Measurements from ENCODE around the gene PCNX2. TPM values are rescaled to one million over a fixed set of nuclear protein-coding genes. Genes with fewer than 3 reads are reported as not detected.

The PCNX2 gene
- total RNA-seq, 1 experiment from 2014 or later, result 50.8 TPM

GRCh38 chr1:233121947-233122559, 173.5 kb downstream of the PCNX2 start:
- no peak for ATAC-seq
- TF ChIP-seq, protein P1, sequence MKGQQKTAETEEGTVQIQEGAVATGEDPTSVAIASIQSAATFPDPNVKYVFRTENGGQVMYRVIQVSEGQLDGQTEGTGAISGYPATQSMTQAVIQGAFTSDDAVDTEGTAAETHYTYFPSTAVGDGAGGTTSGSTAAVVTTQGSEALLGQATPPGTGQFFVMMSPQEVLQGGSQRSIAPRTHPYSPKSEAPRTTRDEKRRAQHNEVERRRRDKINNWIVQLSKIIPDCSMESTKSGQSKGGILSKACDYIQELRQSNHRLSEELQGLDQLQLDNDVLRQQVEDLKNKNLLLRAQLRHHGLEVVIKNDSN (CRISPR knock-in tag; IDR thresholded peaks at IDR 0.05), result no peak
- TF ChIP-seq JAZF1 (CRISPR knock-in tag; IDR thresholded peaks at IDR 0.05) (no peak), MAX (CRISPR knock-in tag; IDR thresholded peaks at IDR 0.05) (no peak), JUN (CRISPR knock-in tag; IDR thresholded peaks at IDR 0.05) (no peak), CREB1 (CRISPR knock-in tag; IDR thresholded peaks at IDR 0.05) (no peak), TEAD1 (CRISPR knock-in tag; IDR thresholded peaks at IDR 0.05) (no peak), ZNF219 (CRISPR knock-in tag; IDR thresholded peaks at IDR 0.05; ENCODE audit: borderline replicate concordance) (no peak), ATF2 (CRISPR knock-in tag; IDR thresholded peaks at IDR 0.05; ENCODE audit: borderline replicate concordance, low read depth) (no peak), GRHL2 (CRISPR knock-in tag; IDR thresholded peaks at IDR 0.05; ENCODE audit: insufficient replicate concordance, severe bottlenecking) (no peak), FOXK1 (CRISPR knock-in tag; IDR thresholded peaks at IDR 0.05) (no peak), ZNF396 (CRISPR knock-in tag; IDR thresholded peaks at IDR 0.05; ENCODE audit: borderline replicate concordance) (no peak), NR2C2 (CRISPR knock-in tag; IDR thresholded peaks at IDR 0.05) (no peak), ZNF138 (CRISPR knock-in tag; conservative IDR thresholded peaks at IDR 0.05) (no peak)
- TF ChIP-seq, protein P2, sequence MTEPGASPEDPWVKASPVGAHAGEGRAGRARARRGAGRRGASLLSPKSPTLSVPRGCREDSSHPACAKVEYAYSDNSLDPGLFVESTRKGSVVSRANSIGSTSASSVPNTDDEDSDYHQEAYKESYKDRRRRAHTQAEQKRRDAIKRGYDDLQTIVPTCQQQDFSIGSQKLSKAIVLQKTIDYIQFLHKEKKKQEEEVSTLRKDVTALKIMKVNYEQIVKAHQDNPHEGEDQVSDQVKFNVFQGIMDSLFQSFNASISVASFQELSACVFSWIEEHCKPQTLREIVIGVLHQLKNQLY (CRISPR knock-in tag; IDR thresholded peaks at IDR 0.05), result no peak
- Mint-ChIP-seq H3K4me1 (no peaks in the 10 kb centered on the region), H3K36me3 (peaks cover 53% of the 10 kb centered on the region), H3K27me3 (ENCODE audit: low read depth) (no peaks in the 10 kb centered on the region), H3K9me3 (no peaks in the 10 kb centered on the region), H3K27ac (no peak overlapping the region), H3K4me3 (no peak overlapping the region)
- DNase-seq (ENCODE audit: low spot score), result no peak
- POLR2A ChIA-PET, result no interaction called here
- CTCF ChIA-PET, result no interaction called here

GRCh38 chr1:233114860-233115259, 180.7 kb downstream of the PCNX2 start:
- no peaks in the 10 kb centered on the region for H3K27me3 Mint-ChIP-seq (ENCODE audit: low read depth)
- TF ChIP-seq, protein P3, sequence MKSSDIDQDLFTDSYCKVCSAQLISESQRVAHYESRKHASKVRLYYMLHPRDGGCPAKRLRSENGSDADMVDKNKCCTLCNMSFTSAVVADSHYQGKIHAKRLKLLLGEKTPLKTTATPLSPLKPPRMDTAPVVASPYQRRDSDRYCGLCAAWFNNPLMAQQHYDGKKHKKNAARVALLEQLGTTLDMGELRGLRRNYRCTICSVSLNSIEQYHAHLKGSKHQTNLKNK (CRISPR knock-in tag; IDR thresholded peaks at IDR 0.05), result no peak
- TF ChIP-seq, protein P4, sequence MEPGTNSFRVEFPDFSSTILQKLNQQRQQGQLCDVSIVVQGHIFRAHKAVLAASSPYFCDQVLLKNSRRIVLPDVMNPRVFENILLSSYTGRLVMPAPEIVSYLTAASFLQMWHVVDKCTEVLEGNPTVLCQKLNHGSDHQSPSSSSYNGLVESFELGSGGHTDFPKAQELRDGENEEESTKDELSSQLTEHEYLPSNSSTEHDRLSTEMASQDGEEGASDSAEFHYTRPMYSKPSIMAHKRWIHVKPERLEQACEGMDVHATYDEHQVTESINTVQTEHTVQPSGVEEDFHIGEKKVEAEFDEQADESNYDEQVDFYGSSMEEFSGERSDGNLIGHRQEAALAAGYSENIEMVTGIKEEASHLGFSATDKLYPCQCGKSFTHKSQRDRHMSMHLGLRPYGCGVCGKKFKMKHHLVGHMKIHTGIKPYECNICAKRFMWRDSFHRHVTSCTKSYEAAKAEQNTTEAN (CRISPR knock-in tag; IDR thresholded peaks at IDR 0.05), result no peak
- no peak for TF ChIP-seq NR2C2 (CRISPR knock-in tag; IDR thresholded peaks at IDR 0.05)
- TF ChIP-seq ARID4B (CRISPR knock-in tag; IDR thresholded peaks at IDR 0.05; ENCODE audit: borderline replicate concordance), result no peak
- TF ChIP-seq OVOL2 (CRISPR knock-in tag; IDR thresholded peaks at IDR 0.05; ENCODE audit: borderline replicate concordance), result no peak
- TF ChIP-seq GRHL2 (CRISPR knock-in tag; IDR thresholded peaks at IDR 0.05; ENCODE audit: insufficient replicate concordance, severe bottlenecking), result no peak
- TF ChIP-seq ZBTB21 (CRISPR knock-in tag; IDR thresholded peaks at IDR 0.05; ENCODE audit: borderline replicate concordance), result no peak
- no peak for TF ChIP-seq USF2 (CRISPR knock-in tag; IDR thresholded peaks at IDR 0.05)
- no peak for TF ChIP-seq MYBL2 (CRISPR knock-in tag; IDR thresholded peaks at IDR 0.05)
- no peak for TF ChIP-seq STAT6 (CRISPR knock-in tag; conservative IDR thresholded peaks at IDR 0.05; ENCODE audit: low read depth)

More at GRCh38 chr1:233114860-233115259, 180.7 kb downstream of the PCNX2 start:
- Mint-ChIP-seq H3K36me3 (peaks cover 27% of the 10 kb centered on the region), H3K4me3 (no peak overlapping the region), H3K9me3 (no peaks in the 10 kb centered on the region), H3K27ac (peak overlapping the region; percentile 99), H3K4me1 (peaks cover 49% of the 10 kb centered on the region)
- ChIA-PET CTCF (no interaction called here), POLR2A (no interaction called here)
- DNase-seq (ENCODE audit: low spot score), result no peak
- no peak for ATAC-seq

All from WTC11 (cell line).